Upper lobe of left lung (tissue), 6 donors: ENCODE data around the gene ROPN1L. TPM values are rescaled to one million over a fixed set of nuclear protein-coding genes. Genes with fewer than 3 reads are reported as not detected.

Experiments
- ATAC-seq, 2 donors: fragments of 200-7000 bp; cut with Tn5 transposase; one replicate each; pipeline ENCODE4 v1.9.1; 2022; ENCODE audit warnings: mild to moderate bottlenecking in 2 of 2, moderate library complexity in 2 of 2; ENCODE audit not compliant: low FRiP score in 2 of 2
- DNase-seq, 2 donors: peaks; one replicate each; pipeline ENCODE4 v3.0.0-alpha.2; 2019 to 2020
- H3K27ac ChIP-seq, 4 donors: fragments of 200-600 bp; sonication (generic); one replicate each; pipeline ENCODE4 v1.5.1; 2016 to 2019
- H3K27me3 ChIP-seq, 4 donors: fragments of 200-600 bp; sonication (generic); one replicate each; pipeline ENCODE4 v1.5.1; 2017 to 2019
- H3K36me3 ChIP-seq, 4 donors: fragments of 200-600 bp; sonication (generic); one replicate each; pipeline ENCODE4 v1.5.1; 2016 to 2019
- H3K4me1 ChIP-seq, 4 donors: fragments of 200-600 bp; sonication (generic); one replicate each; pipeline ENCODE4 v1.5.1; 2018 to 2019
- H3K4me3 ChIP-seq, 4 donors: fragments of 200-600 bp; sonication (generic); one replicate each; pipeline ENCODE4 v1.5.1; 2017 to 2019; ENCODE audit warnings: mild to moderate bottlenecking in 2 of 4, moderate library complexity in 1 of 4
- H3K9me3 ChIP-seq, 4 donors: fragments of 200-600 bp; sonication (generic); one replicate each; pipeline ENCODE4 v1.5.1; 2018 to 2019
- EP300 ChIP-seq, 4 donors: sonication (generic); formaldehyde crosslinking; IDR thresholded peaks; one replicate each; pipeline ENCODE4 v1.5.1; 2017; ENCODE audit warnings: antibody characterized with exemption in 4 of 4, control low read depth in 2 of 4
- POLR2A ChIP-seq, 4 donors: fragments of 450-650 bp; IDR thresholded peaks; one replicate each; pipeline ENCODE4 v1.5.1; 2016 to 2017; ENCODE audit warnings: antibody characterized with exemption in 4 of 4, mild to moderate bottlenecking in 2 of 4
- POLR2AphosphoS5 ChIP-seq, 2 donors: sonication (generic); formaldehyde crosslinking; IDR thresholded peaks; one replicate each; pipeline ENCODE4 v1.5.1; 2017; ENCODE audit warnings: antibody characterized with exemption in 2 of 2
- WGBS, 2 donors: methylation state at CpG; one replicate each; pipeline ENCODE4 v1.1.5; 2017 to 2018; 5-methylcytosine and 5-hydroxymethylcytosine counted together
- total RNA-seq, 6 donors: library from RNA; depleted of rRNA in 4 of 6; stranded (reverse); fragments of >200 nt in 4 of 6; gene quantifications; one replicate each; pipeline versions ENCODE4 v1.1.0 to v1.2.1, GENCODE V29; 2016 to 2021
- TF ChIP-seq, protein P1 (sequence below), 6 experiments: fragments of 450-650 bp in 4 of 6; fragments of 200-600 bp in 2 of 6; sonication (generic) in 2 of 6; IDR thresholded peaks; one replicate each; pipeline ENCODE4 v1.5.1; 2016 to 2019; ENCODE audit warnings: antibody characterized with exemption in 6 of 6
- donor health status: DM: no; HTN: no; CAD: no; lungs with moderate emphysema.
- donor health status: DM: no; HTN: yes; CAD: no; lungs with severe emphysema.

Gene ROPN1L
- total RNA-seq, 6 donors from 2014 or later: 0.89 to 70.3 (median 13.6) TPM

DNA sequence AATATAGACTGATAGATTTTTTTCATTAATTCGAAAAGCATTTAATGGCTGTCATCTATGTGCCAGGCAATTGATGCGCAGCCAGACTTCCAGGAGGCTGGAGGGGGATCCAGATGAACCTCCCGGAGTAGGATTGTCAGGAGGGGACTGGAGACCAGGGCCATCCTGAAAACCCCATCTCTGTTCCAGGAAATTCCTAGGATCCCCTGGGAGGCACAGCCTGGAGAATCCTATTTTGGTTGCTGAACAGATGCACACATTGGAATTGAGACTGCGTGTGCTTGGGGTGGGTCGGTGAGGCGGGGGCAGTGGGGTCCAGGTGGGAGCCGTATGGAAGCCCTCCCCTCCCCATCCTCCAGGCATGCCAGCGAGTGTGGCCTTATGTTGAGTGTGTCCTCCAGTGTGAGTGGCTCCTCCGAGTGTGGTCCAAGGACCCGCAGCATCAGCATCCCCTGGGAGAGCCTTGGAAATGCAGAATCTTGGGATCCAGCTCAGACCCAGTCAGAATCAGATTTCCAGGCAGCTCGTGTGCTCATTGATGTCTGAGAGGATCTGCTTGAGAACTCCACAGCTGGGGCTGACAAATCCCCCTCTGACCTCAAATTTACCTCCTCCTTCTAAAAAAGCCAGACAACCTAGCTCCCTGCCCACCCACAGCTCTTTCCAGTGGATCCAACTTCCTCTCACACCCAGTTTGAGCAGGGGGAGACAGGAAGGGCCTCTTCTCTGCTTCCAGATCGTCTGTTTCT, 38.7 kb downstream of the ROPN1L start:
- Histone ChIP-seq H3K36me3 (no peaks in the 10 kb centered on the region), H3K9me3 (peaks cover 0 to 4% (median 2%) of the 10 kb centered on the region in 4 donors), H3K27me3 (no peaks in the 10 kb centered on the region), H3K27ac (no peak overlapping the region), H3K4me1 (peaks cover 0 to 3% (median under 1%) of the 10 kb centered on the region in 4 donors), H3K4me3 (no peak overlapping the region)
- TF ChIP-seq EP300 (IDR thresholded peaks at IDR 0.05): no peak
- TF ChIP-seq, protein P1, sequence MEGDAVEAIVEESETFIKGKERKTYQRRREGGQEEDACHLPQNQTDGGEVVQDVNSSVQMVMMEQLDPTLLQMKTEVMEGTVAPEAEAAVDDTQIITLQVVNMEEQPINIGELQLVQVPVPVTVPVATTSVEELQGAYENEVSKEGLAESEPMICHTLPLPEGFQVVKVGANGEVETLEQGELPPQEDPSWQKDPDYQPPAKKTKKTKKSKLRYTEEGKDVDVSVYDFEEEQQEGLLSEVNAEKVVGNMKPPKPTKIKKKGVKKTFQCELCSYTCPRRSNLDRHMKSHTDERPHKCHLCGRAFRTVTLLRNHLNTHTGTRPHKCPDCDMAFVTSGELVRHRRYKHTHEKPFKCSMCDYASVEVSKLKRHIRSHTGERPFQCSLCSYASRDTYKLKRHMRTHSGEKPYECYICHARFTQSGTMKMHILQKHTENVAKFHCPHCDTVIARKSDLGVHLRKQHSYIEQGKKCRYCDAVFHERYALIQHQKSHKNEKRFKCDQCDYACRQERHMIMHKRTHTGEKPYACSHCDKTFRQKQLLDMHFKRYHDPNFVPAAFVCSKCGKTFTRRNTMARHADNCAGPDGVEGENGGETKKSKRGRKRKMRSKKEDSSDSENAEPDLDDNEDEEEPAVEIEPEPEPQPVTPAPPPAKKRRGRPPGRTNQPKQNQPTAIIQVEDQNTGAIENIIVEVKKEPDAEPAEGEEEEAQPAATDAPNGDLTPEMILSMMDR (IDR thresholded peaks at IDR 0.05): no peak
- no peak for TF ChIP-seq POLR2AphosphoS5 (IDR thresholded peaks at IDR 0.05)
- no peak for TF ChIP-seq POLR2A (IDR thresholded peaks at IDR 0.05)
- ATAC-seq: no peak
- WGBS, 2 donors: 85 to 88% methylated on average over 8 to 11 of the region's 12 CpGs
- no peak for DNase-seq

GRCh38 chr5:10481241-10481935, 39.7 kb downstream of the ROPN1L start:
- TF ChIP-seq POLR2A (IDR thresholded peaks at IDR 0.05) (no peak), POLR2AphosphoS5 (IDR thresholded peaks at IDR 0.05) (no peak), EP300 (IDR thresholded peaks at IDR 0.05) (no peak)
- TF ChIP-seq, protein P1 (IDR thresholded peaks at IDR 0.05): no peak
- Histone ChIP-seq H3K27me3 (no peaks in the 10 kb centered on the region), H3K9me3 (no peaks in the 10 kb centered on the region), H3K4me1 (peaks cover 0 to 13% (median 9%) of the 10 kb centered on the region in 4 donors), H3K4me3 (no peak overlapping the region), H3K36me3 (no peaks in the 10 kb centered on the region), H3K27ac (no peak overlapping the region)
- WGBS, 2 donors: 75 to 85% methylated on average over 10 of the region's 10 CpGs
- ATAC-seq (no peak), DNase-seq (no peak)

GRCh38 chr5:10482791-10483530, 41.3 kb downstream of the ROPN1L start:
- no peak overlapping the region for H3K4me3 ChIP-seq
- ATAC-seq: no peak
- DNase-seq: no peak
- no peaks in the 10 kb centered on the region for H3K9me3 ChIP-seq
- 83 to 91% methylated on average over 12 of the region's 12 CpGs for WGBS, 2 donors
- H3K27me3 ChIP-seq: no peaks in the 10 kb centered on the region
- no peak overlapping the region for H3K27ac ChIP-seq
- no peaks in the 10 kb centered on the region for H3K36me3 ChIP-seq
- TF ChIP-seq POLR2A (IDR thresholded peaks at IDR 0.05) (no peak), EP300 (IDR thresholded peaks at IDR 0.05) (no peak), POLR2AphosphoS5 (IDR thresholded peaks at IDR 0.05) (no peak)
- TF ChIP-seq, protein P1 (IDR thresholded peaks at IDR 0.05): no peak
- peaks cover 6 to 22% (median 15%) of the 10 kb centered on the region in 4 donors for H3K4me1 ChIP-seq

DNA sequence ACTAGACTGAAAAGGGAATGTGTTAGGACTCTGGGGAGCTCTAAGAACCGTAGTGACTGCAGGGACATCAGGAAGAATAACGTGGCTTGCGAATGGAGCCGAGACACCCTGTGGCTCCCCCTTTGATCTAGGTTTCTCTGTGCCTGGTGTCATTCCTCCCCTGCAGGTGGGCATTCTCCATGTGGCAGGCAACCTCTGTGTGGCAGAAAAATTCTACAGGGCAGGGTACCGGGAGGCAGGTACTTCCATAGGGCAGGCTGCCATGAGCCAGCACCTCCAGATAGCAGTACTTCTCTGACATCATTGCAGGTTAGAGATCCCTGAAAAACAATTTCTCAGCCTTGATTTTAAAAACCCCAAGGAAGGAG, 43.1 kb downstream of the ROPN1L start:
- H3K4me1 ChIP-seq: peaks cover 11 to 30% (median 22%) of the 10 kb centered on the region in 4 donors
- no peak for DNase-seq
- H3K27ac ChIP-seq: peak overlapping the region in 2 of 4 donors; percentile 29 to 65
- no peak overlapping the region for H3K4me3 ChIP-seq
- 72 to 83% methylated on average over 5 of the region's 5 CpGs for WGBS, 2 donors
- no peak for ATAC-seq
- H3K9me3 ChIP-seq: no peaks in the 10 kb centered on the region
- no peaks in the 10 kb centered on the region for H3K27me3 ChIP-seq
- TF ChIP-seq, protein P1 (IDR thresholded peaks at IDR 0.05): no peak
- TF ChIP-seq POLR2A (IDR thresholded peaks at IDR 0.05) (no peak), POLR2AphosphoS5 (IDR thresholded peaks at IDR 0.05) (no peak), EP300 (IDR thresholded peaks at IDR 0.05) (no peak)
- no peaks in the 10 kb centered on the region for H3K36me3 ChIP-seq
